Nephron progenitor cell (in vitro differentiated cells): ENCODE results near the gene CCND1.

Experiments used
- DNase-seq: peaks from one replicate; pipeline ENCODE4 v3.0.0; 2021
- H3K27ac Mint-ChIP-seq: 2 replicates; pipeline ENCODE4 v1.8.0; 2021; ENCODE audit warnings: mild to moderate bottlenecking, moderate library complexity, mixed read lengths
- H3K27me3 Mint-ChIP-seq: 2 replicates; pipeline ENCODE4 v1.8.0; 2021; ENCODE audit warnings: mild to moderate bottlenecking, low read depth, mixed read lengths; ENCODE audit not compliant: poor library complexity
- H3K36me3 Mint-ChIP-seq: 2 replicates; pipeline ENCODE4 v1.8.0; 2021; ENCODE audit warnings: low read depth, mixed read lengths
- H3K4me1 Mint-ChIP-seq: 2 replicates; pipeline ENCODE4 v1.8.0; 2021; ENCODE audit warnings: mixed read lengths
- H3K4me3 Mint-ChIP-seq: 2 replicates; pipeline ENCODE4 v1.8.0; 2021; ENCODE audit warnings: mild to moderate bottlenecking, moderate library complexity, mixed read lengths
- H3K9me3 Mint-ChIP-seq: 2 replicates; pipeline ENCODE4 v1.8.0; 2021; ENCODE audit warnings: mild to moderate bottlenecking, moderate library complexity, mixed read lengths
- CTCF ChIP-seq: fragments of 200-600 bp; sonication (generic); IDR thresholded peaks from 2 replicates; pipeline ENCODE4 v1.5.0; 2021; ENCODE audit warnings: antibody characterized with exemption

The CCND1 gene

GRCh38 chr11:69669486-69669885 is 28.5 kb downstream of the CCND1 start:
- no peak for DNase-seq
- Mint-ChIP-seq H3K9me3 (no peaks in the 10 kb centered on the region), H3K4me1 (peaks cover 23% of the 10 kb centered on the region), H3K36me3 (peaks cover 39% of the 10 kb centered on the region), H3K4me3 (no peak overlapping the region), H3K27me3 (peaks cover 3% of the 10 kb centered on the region), H3K27ac (no peak overlapping the region)
- no peak for TF ChIP-seq CTCF

GRCh38 chr11:69670158-69670845 is 29.3 kb downstream of the CCND1 start:
- H3K36me3 Mint-ChIP-seq: peaks cover 32% of the 10 kb centered on the region
- H3K27ac Mint-ChIP-seq: peak overlapping the region; percentile 78
- peaks cover 27% of the 10 kb centered on the region for H3K4me1 Mint-ChIP-seq
- TF ChIP-seq CTCF: peak; percentile 92
- H3K27me3 Mint-ChIP-seq: no peaks in the 10 kb centered on the region
- H3K4me3 Mint-ChIP-seq: no peak overlapping the region
- peak; percentile 88 for DNase-seq
- H3K9me3 Mint-ChIP-seq: no peaks in the 10 kb centered on the region

DNA sequence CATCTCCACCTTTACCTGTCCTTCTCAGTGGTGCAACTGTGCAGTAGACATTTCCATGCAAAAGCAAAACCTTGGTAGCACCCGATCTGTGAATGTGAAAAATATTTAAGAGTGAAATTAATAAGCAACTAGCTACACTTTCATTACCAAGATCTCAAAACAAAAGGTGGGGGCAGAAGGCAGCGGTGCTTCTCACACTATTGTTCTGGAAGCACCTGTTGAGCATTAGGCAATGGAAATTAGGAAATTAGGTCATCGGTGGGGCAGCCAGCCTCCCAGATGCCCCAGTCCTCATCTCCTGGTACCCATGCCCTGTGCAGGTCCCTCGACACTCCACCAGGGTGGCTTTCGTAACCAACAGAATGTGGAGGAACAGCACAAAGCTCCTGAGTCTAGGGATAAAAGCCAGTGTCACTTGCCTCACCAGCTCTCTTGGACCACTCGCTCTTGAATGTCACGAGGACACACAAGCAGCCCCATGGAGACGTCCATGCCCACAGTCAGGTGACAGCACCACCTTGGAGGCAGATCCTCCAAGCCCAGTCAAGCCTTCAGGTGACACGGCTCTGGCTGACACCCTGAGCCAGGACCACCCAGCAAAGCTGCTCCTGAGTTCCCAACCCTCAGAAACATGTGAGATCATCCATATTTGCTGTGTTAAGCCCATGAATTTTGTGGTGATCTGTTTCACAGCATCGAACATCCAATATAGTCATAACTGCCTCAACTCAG is 30.9 kb downstream of the CCND1 start:
- H3K9me3 Mint-ChIP-seq: no peaks in the 10 kb centered on the region
- no peak for TF ChIP-seq CTCF
- no peak overlapping the region for H3K27ac Mint-ChIP-seq
- no peaks in the 10 kb centered on the region for H3K27me3 Mint-ChIP-seq
- no peak for DNase-seq
- H3K4me1 Mint-ChIP-seq: peaks cover 31% of the 10 kb centered on the region
- H3K4me3 Mint-ChIP-seq: no peak overlapping the region
- peaks cover 32% of the 10 kb centered on the region for H3K36me3 Mint-ChIP-seq

- H3K4me1 Mint-ChIP-seq: peaks cover 31% of the 10 kb centered on the region
- H3K36me3 Mint-ChIP-seq: peaks cover 23% of the 10 kb centered on the region
- peaks cover 11% of the 10 kb centered on the region for H3K27me3 Mint-ChIP-seq
- H3K9me3 Mint-ChIP-seq: no peaks in the 10 kb centered on the region
- no peak for TF ChIP-seq CTCF
- H3K4me3 Mint-ChIP-seq: peak overlapping the region; percentile 91
- DNase-seq: no peak
- H3K27ac Mint-ChIP-seq: no peak overlapping the region
Observed at GRCh38 chr11:69674267-69674885, 33.4 kb downstream of the CCND1 start.

- H3K4me1 Mint-ChIP-seq: peaks cover 28% of the 10 kb centered on the region
- H3K9me3 Mint-ChIP-seq: no peaks in the 10 kb centered on the region
- peak; percentile 98 for DNase-seq
- peak within 1 kb of the TSS; percentile 48 for H3K27ac Mint-ChIP-seq
- peaks cover 11% of the 10 kb centered on the region for H3K27me3 Mint-ChIP-seq
- peak within 1 kb of the TSS; percentile 91 for H3K4me3 Mint-ChIP-seq
- H3K36me3 Mint-ChIP-seq: peaks cover 20% of the 10 kb centered on the region
- TF ChIP-seq CTCF: no peak
Observed at GRCh38 chr11:69674886-69675714, 34.1 kb downstream of the CCND1 start, which contains the start of gene LTO1. Gene LTO1 (minus strand): TSS chr11:69675353. CDS start chr11:69675239, 114 bp downstream.
